HepG2 (cell line): ENCODE results near the gene ECSIT. TPM values are rescaled to one million over a fixed set of nuclear protein-coding genes. Genes with fewer than 3 reads are reported as not detected.

Experiments
- DPF2 ChIP-seq: sonication (generic); formaldehyde crosslinking; IDR thresholded peaks from 2 replicates; pipeline ENCODE4 v1.4.0; 2020; ENCODE audit warnings: mild to moderate bottlenecking, low read depth, missing genetic modification reagents, borderline replicate concordance
- PHB2 ChIP-seq: fragments of 450-650 bp; IDR thresholded peaks from 2 replicates; pipeline ENCODE4 v1.6.1; 2018; ENCODE audit not compliant: partially characterized antibody
- SMC3 ChIP-seq: IDR thresholded peaks from 2 replicates; pipeline ENCODE4 v1.6.1; 2011; ENCODE audit warnings: low read length, improper control_type of control experiment
- TERF1 ChIP-seq: sonication (generic); formaldehyde crosslinking; IDR thresholded peaks from 2 replicates; pipeline ENCODE4 v1.8.0; 2022; ENCODE audit warnings: mild to moderate bottlenecking, missing genetic modification reagents, moderate library complexity
- ZBTB20 ChIP-seq: sonication (generic); formaldehyde crosslinking; IDR thresholded peaks from 2 replicates; pipeline ENCODE4 v1.8.1; 2023; ENCODE audit warnings: missing genetic modification reagents, low read depth, mild to moderate bottlenecking, borderline replicate concordance
- ZBTB37 ChIP-seq: sonication (generic); formaldehyde crosslinking; IDR thresholded peaks from 2 replicates; pipeline ENCODE4 v1.4.0; 2020; ENCODE audit warnings: mild to moderate bottlenecking, missing genetic modification reagents
- ZHX2 ChIP-seq, 2 experiments: sonication (generic) in 1 of 2; formaldehyde crosslinking in 1 of 2; IDR thresholded peaks; 2 replicates each; pipeline versions ENCODE4 v1.6.1 to v1.9.0; 2014 to 2022; ENCODE audit warnings: antibody characterized with exemption in 1 of 2, borderline replicate concordance in 1 of 2, inconsistent platforms in 1 of 2, low read depth in 1 of 2, missing genetic modification reagents in 1 of 2
- polyA plus RNA-seq, 8 experiments: library from polyadenylated mRNA; depleted of rRNA in 3 of 8; stranded (reverse) in 7 of 8; unstranded in 1 of 8; fragments of >200 nt; fragmentation: Illumina TruSeq in 4 of 8; extraction: Trizol in 4 of 8; gene quantifications; 2 replicates each; pipeline versions ENCODE4 v1.2.1 to v1.2.3, GENCODE V29; 2011 to 2016; ENCODE audit warnings: low read depth in 4 of 8, missing spikeins in 1 of 8, mixed read lengths in 1 of 8; ENCODE audit not compliant: insufficient read depth in 1 of 8
- total RNA-seq, 5 experiments: library from RNA; depleted of rRNA; stranded (reverse); fragments of >200 nt; fragmentation: Illumina TruSeq; extraction: Trizol; gene quantifications; 2 replicates each; pipeline ENCODE4 v1.2.3, GENCODE V29; 2016; ENCODE audit warnings: low read depth in 1 of 5
- TF ChIP-seq, protein P1 (sequence below): sonication (generic); formaldehyde crosslinking; IDR thresholded peaks from 2 replicates; pipeline ENCODE4 v1.5.0; 2020; ENCODE audit warnings: mild to moderate bottlenecking, missing genetic modification reagents, borderline replicate concordance

Gene ECSIT
- total and polyA plus RNA-seq, 2 of the 13 experiments (the other 11 are each of a cell fraction or from before 2014, with no cell fraction given), result 36.4 to 62.3 TPM

DNA sequence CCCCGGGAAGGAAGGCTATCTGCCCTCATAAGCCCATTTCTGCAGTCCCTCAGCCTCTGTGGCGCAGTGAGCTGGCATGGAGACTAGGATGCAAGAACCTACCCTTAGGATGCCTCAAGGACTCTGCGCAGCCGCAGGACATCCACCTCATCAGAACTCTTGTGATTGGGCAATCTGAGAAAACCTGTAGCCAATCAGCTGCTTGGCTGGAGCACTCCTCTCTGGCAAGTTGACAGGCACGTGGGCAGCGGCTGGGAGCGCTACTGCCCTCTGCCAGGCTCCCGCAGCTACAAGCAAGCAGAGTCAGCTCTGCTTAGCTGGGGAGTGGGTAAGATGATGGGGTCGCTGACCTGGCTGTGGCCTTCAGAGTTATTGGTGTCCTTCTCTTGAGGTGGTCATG lies 1.5 kb upstream of the ECSIT start (continued):
- TF ChIP-seq ZBTB20 (CRISPR knock-in tag) (no peak), ZHX2 (IDR thresholded peaks at IDR 0.05; ENCODE audit: low read depth) (no peak), ZHX2 (CRISPR knock-in tag; IDR thresholded peaks at IDR 0.05; ENCODE audit: borderline replicate concordance) (no peak), DPF2 (CRISPR knock-in tag) (no peak), PHB2 (no peak), SMC3 (no peak), ZBTB37 (no peak), TERF1 (no peak)
- TF ChIP-seq, protein P1, sequence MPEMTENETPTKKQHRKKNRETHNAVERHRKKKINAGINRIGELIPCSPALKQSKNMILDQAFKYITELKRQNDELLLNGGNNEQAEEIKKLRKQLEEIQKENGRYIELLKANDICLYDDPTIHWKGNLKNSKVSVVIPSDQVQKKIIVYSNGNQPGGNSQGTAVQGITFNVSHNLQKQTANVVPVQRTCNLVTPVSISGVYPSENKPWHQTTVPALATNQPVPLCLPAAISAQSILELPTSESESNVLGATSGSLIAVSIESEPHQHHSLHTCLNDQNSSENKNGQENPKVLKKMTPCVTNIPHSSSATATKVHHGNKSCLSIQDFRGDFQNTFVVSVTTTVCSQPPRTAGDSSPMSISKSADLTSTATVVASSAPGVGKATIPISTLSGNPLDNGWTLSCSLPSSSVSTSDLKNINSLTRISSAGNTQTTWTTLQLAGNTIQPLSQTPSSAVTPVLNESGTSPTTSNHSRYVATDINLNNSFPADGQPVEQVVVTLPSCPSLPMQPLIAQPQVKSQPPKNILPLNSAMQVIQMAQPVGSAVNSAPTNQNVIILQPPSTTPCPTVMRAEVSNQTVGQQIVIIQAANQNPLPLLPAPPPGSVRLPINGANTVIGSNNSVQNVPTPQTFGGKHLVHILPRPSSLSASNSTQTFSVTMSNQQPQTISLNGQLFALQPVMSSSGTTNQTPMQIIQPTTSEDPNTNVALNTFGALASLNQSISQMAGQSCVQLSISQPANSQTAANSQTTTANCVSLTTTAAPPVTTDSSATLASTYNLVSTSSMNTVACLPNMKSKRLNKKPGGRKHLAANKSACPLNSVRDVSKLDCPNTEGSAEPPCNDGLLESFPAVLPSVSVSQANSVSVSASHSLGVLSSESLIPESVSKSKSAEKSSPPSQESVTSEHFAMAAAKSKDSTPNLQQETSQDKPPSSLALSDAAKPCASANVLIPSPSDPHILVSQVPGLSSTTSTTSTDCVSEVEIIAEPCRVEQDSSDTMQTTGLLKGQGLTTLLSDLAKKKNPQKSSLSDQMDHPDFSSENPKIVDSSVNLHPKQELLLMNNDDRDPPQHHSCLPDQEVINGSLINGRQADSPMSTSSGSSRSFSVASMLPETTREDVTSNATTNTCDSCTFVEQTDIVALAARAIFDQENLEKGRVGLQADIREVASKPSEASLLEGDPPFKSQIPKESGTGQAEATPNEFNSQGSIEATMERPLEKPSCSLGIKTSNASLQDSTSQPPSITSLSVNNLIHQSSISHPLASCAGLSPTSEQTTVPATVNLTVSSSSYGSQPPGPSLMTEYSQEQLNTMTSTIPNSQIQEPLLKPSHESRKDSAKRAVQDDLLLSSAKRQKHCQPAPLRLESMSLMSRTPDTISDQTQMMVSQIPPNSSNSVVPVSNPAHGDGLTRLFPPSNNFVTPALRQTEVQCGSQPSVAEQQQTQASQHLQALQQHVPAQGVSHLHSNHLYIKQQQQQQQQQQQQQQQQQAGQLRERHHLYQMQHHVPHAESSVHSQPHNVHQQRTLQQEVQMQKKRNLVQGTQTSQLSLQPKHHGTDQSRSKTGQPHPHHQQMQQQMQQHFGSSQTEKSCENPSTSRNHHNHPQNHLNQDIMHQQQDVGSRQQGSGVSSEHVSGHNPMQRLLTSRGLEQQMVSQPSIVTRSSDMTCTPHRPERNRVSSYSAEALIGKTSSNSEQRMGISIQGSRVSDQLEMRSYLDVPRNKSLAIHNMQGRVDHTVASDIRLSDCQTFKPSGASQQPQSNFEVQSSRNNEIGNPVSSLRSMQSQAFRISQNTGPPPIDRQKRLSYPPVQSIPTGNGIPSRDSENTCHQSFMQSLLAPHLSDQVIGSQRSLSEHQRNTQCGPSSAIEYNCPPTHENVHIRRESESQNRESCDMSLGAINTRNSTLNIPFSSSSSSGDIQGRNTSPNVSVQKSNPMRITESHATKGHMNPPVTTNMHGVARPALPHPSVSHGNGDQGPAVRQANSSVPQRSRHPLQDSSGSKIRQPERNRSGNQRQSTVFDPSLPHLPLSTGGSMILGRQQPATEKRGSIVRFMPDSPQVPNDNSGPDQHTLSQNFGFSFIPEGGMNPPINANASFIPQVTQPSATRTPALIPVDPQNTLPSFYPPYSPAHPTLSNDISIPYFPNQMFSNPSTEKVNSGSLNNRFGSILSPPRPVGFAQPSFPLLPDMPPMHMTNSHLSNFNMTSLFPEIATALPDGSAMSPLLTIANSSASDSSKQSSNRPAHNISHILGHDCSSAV (CRISPR knock-in tag), result no peak
